ENCODE data around the gene SMIM20.

SMIM20 gene

GRCh38 chr4:25879991-25880651, 33.9 kb upstream of the SMIM20 start:
- Histone ChIP-seq H3K4ac (ENCODE audit: low read depth, low read length) (no peak overlapping the region), H3K4me3 (ENCODE audit: low read depth, low read length) (no peak overlapping the region), H3K9ac (ENCODE audit: low read length) (no peak overlapping the region), H3K4me2 (ENCODE audit: low read length) (no peak overlapping the region), H2AK5ac (ENCODE audit: low read length) (no peak overlapping the region), H3K36me3 (ENCODE audit: control insufficient read depth in 1 of 2, insufficient read depth in 2 of 2, low read length in 2 of 2) (no peaks in the 10 kb centered on the region), H3K14ac (ENCODE audit: low read length) (no peak overlapping the region), H3K23ac (ENCODE audit: low read length) (no peak overlapping the region), H3K79me2 (ENCODE audit: control insufficient read depth, insufficient read depth, low read length, poor library complexity) (no peaks in the 10 kb centered on the region), H2BK12ac (ENCODE audit: low read length) (no peak overlapping the region), H3K9me3 (ENCODE audit: insufficient read depth, low read depth, low read length) (no peaks in the 10 kb centered on the region), H3K79me1 (ENCODE audit: low read length) (no peaks in the 10 kb centered on the region), H2BK120ac (ENCODE audit: insufficient read depth, low read length, poor library complexity) (no peak overlapping the region), H3K27me3 (ENCODE audit: insufficient read depth, low read length) (no peaks in the 10 kb centered on the region), H2AFZ (ENCODE audit: insufficient read depth, low read length, poor library complexity) (no peak overlapping the region), H3K4me1 (ENCODE audit: control insufficient read depth in 1 of 2, insufficient read depth in 2 of 2, low read length in 2 of 2) (no peaks in the 10 kb centered on the region), H2BK5ac (ENCODE audit: low read depth, low read length, poor library complexity) (no peak overlapping the region), H4K8ac (ENCODE audit: low read depth, low read length) (no peak overlapping the region), H3K27ac (ENCODE audit: low read depth, low read length) (no peak overlapping the region), H3K18ac (ENCODE audit: low read length) (no peak overlapping the region), H4K91ac (ENCODE audit: low read depth, low read length) (no peak overlapping the region), H4K12ac (ENCODE audit: low read depth, low read length) (no peak overlapping the region)
- DNase-seq = no peak
- no CpG with 5 or more reads among the region's 7 CpGs for WGBS (ENCODE audit: extremely low coverage, insufficient coverage, insufficient read length)

DNA sequence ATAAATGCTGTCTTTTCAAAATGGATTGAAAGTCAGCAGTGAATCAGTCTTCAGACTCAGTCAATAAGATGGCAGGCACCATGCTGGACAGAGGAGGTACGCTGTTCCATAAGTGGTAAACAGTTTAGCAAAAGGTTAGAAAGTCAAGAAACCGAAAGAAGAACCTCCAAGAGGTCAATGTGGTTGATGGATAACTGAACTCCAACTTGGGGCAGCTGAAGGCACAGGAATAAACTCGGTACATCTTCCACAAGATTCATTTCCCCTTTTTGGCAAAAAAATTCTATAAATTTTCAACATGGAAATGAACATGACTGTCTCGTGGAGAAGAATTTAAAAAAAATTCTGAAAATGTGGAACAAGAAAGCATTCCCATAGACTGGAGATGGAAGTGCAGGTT, 32.8 kb upstream of the SMIM20 start:
- Histone ChIP-seq H3K79me1 (ENCODE audit: low read length) (no peaks in the 10 kb centered on the region), H4K8ac (ENCODE audit: low read depth, low read length) (no peak overlapping the region), H3K23ac (ENCODE audit: low read length) (no peak overlapping the region), H4K12ac (ENCODE audit: low read depth, low read length) (no peak overlapping the region), H3K4me3 (ENCODE audit: low read depth, low read length) (no peak overlapping the region), H2BK120ac (ENCODE audit: insufficient read depth, low read length, poor library complexity) (no peak overlapping the region), H3K27ac (ENCODE audit: low read depth, low read length) (no peak overlapping the region), H3K27me3 (ENCODE audit: insufficient read depth, low read length) (no peaks in the 10 kb centered on the region), H2AFZ (ENCODE audit: insufficient read depth, low read length, poor library complexity) (no peak overlapping the region), H2BK5ac (ENCODE audit: low read depth, low read length, poor library complexity) (no peak overlapping the region), H3K18ac (ENCODE audit: low read length) (no peak overlapping the region), H3K4ac (ENCODE audit: low read depth, low read length) (no peak overlapping the region), H4K91ac (ENCODE audit: low read depth, low read length) (no peak overlapping the region), H2AK5ac (ENCODE audit: low read length) (no peak overlapping the region), H3K9ac (ENCODE audit: low read length) (no peak overlapping the region), H3K9me3 (ENCODE audit: insufficient read depth, low read depth, low read length) (no peaks in the 10 kb centered on the region), H2BK12ac (ENCODE audit: low read length) (no peak overlapping the region), H3K79me2 (ENCODE audit: control insufficient read depth, insufficient read depth, low read length, poor library complexity) (no peaks in the 10 kb centered on the region), H3K4me2 (ENCODE audit: low read length) (no peak overlapping the region), H3K14ac (ENCODE audit: low read length) (no peak overlapping the region), H3K4me1 (ENCODE audit: control insufficient read depth in 1 of 2, insufficient read depth in 2 of 2, low read length in 2 of 2) (no peaks in the 10 kb centered on the region), H3K36me3 (ENCODE audit: control insufficient read depth in 1 of 2, insufficient read depth in 2 of 2, low read length in 2 of 2) (no peaks in the 10 kb centered on the region)
- DNase-seq = peak in 1 of 2 donors; percentile 7
- WGBS (ENCODE audit: extremely low coverage, insufficient coverage, insufficient read length) = no CpG with 5 or more reads among the region's 4 CpGs

DNA sequence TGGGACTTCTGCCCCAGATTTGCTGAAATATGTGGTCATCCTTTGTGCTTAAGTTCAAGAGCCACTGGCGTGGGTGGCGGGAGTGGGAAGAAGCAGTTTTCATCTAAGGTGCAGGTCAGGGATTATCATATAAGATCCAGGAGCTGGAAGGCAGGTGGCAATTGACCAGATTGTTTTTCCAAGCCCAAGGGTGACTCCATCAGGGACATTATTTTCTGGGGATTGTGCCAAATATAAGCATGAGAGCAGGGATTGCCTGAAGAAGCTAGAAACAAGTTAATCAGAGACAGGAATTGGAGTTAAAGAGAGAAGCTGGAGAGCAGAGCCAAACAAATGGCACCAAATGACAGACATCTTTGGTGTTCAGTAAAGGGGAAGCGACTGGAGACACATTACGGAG, 31.8 kb upstream of the SMIM20 start:
- H2BK12ac ChIP-seq (ENCODE audit: low read length) = no peak overlapping the region
- no peak overlapping the region for H3K4me3 ChIP-seq (ENCODE audit: low read depth, low read length)
- H3K27ac ChIP-seq (ENCODE audit: low read depth, low read length) = no peak overlapping the region
- H3K4me2 ChIP-seq (ENCODE audit: low read length) = no peak overlapping the region
- no peak overlapping the region for H3K14ac ChIP-seq (ENCODE audit: low read length)
- no peaks in the 10 kb centered on the region for H3K79me2 ChIP-seq (ENCODE audit: control insufficient read depth, insufficient read depth, low read length, poor library complexity)
- H3K27me3 ChIP-seq (ENCODE audit: insufficient read depth, low read length) = no peaks in the 10 kb centered on the region
- no peak overlapping the region for H4K8ac ChIP-seq (ENCODE audit: low read depth, low read length)
- no peaks in the 10 kb centered on the region for H3K36me3 ChIP-seq (ENCODE audit: control insufficient read depth in 1 of 2, insufficient read depth in 2 of 2, low read length in 2 of 2)
- no peak overlapping the region for H3K23ac ChIP-seq (ENCODE audit: low read length)
- H4K12ac ChIP-seq (ENCODE audit: low read depth, low read length) = no peak overlapping the region
- H2AK5ac ChIP-seq (ENCODE audit: low read length) = no peak overlapping the region
- H3K4me1 ChIP-seq (ENCODE audit: control insufficient read depth in 1 of 2, insufficient read depth in 2 of 2, low read length in 2 of 2) = no peaks in the 10 kb centered on the region
- H2BK120ac ChIP-seq (ENCODE audit: insufficient read depth, low read length, poor library complexity) = no peak overlapping the region
- H4K91ac ChIP-seq (ENCODE audit: low read depth, low read length) = no peak overlapping the region
- no peaks in the 10 kb centered on the region for H3K9me3 ChIP-seq (ENCODE audit: insufficient read depth, low read depth, low read length)
- H3K4ac ChIP-seq (ENCODE audit: low read depth, low read length) = no peak overlapping the region
- no peak overlapping the region for H3K9ac ChIP-seq (ENCODE audit: low read length)
- H2AFZ ChIP-seq (ENCODE audit: insufficient read depth, low read length, poor library complexity) = no peak overlapping the region
- no peak overlapping the region for H2BK5ac ChIP-seq (ENCODE audit: low read depth, low read length, poor library complexity)
- DNase-seq = no peak
- no peak overlapping the region for H3K18ac ChIP-seq (ENCODE audit: low read length)
- no CpG with 5 or more reads among the region's 4 CpGs for WGBS (ENCODE audit: extremely low coverage, insufficient coverage, insufficient read length)
- H3K79me1 ChIP-seq (ENCODE audit: low read length) = no peaks in the 10 kb centered on the region

DNA sequence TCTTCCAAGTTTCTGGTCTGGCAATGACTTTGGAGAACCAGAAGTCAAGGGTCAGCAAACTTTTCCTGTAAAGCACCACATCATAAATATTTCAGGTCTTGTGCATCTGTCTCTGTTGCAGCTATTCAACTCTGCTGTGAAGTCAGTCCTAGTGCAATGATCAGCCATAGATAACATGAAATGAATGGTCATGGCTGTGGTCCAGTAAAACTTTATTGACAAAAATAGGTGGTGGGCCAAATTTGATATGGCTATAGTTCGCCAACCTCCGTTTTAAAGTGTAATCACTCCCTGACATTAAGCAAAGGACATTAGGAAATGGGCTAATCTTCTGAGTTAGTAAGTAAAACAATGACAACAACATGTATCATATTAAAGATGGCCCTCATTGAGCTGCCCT, 30.5 kb upstream of the SMIM20 start:
- Histone ChIP-seq H3K79me2 (ENCODE audit: control insufficient read depth, insufficient read depth, low read length, poor library complexity) (no peaks in the 10 kb centered on the region), H2AK5ac (ENCODE audit: low read length) (no peak overlapping the region), H3K9me3 (ENCODE audit: insufficient read depth, low read depth, low read length) (no peaks in the 10 kb centered on the region), H3K36me3 (ENCODE audit: control insufficient read depth in 1 of 2, insufficient read depth in 2 of 2, low read length in 2 of 2) (no peaks in the 10 kb centered on the region), H3K9ac (ENCODE audit: low read length) (no peak overlapping the region), H2BK5ac (ENCODE audit: low read depth, low read length, poor library complexity) (no peak overlapping the region), H2BK120ac (ENCODE audit: insufficient read depth, low read length, poor library complexity) (no peak overlapping the region), H3K4ac (ENCODE audit: low read depth, low read length) (no peak overlapping the region), H3K4me3 (ENCODE audit: low read depth, low read length) (no peak overlapping the region), H4K91ac (ENCODE audit: low read depth, low read length) (no peak overlapping the region), H3K18ac (ENCODE audit: low read length) (no peak overlapping the region), H3K27ac (ENCODE audit: low read depth, low read length) (no peak overlapping the region), H2BK12ac (ENCODE audit: low read length) (no peak overlapping the region), H3K23ac (ENCODE audit: low read length) (no peak overlapping the region), H3K79me1 (ENCODE audit: low read length) (no peaks in the 10 kb centered on the region), H3K4me1 (ENCODE audit: control insufficient read depth in 1 of 2, insufficient read depth in 2 of 2, low read length in 2 of 2) (no peaks in the 10 kb centered on the region), H3K4me2 (ENCODE audit: low read length) (no peak overlapping the region), H2AFZ (ENCODE audit: insufficient read depth, low read length, poor library complexity) (no peak overlapping the region), H4K8ac (ENCODE audit: low read depth, low read length) (no peak overlapping the region), H3K14ac (ENCODE audit: low read length) (no peak overlapping the region), H4K12ac (ENCODE audit: low read depth, low read length) (no peak overlapping the region), H3K27me3 (ENCODE audit: insufficient read depth, low read length) (no peaks in the 10 kb centered on the region)
- WGBS (ENCODE audit: extremely low coverage, insufficient coverage, insufficient read length) = no CpG with 5 or more reads among the region's 2 CpGs
- no peak for DNase-seq
